ENCODE results near the gene ATXN2.

DNA sequence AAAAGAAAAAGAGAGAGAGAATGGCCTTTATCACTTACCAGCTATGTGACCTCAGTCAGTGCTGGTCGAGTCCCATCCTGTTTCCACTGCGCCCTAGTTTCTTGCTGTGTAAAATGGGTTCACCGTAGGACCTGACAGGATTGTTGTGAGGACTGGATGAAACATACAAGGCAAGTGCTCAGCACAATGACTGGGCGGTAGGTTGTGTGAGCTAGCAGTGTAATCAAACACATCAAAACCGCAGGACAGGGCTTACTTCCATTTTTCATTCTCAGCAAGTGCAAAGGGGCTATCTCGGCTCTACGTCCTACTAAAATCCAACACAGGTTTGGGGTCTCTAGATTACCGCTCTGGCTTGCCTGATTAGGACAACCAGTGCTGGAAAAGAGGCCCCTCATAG, 36.4 kb upstream of the ATXN2 start:
- TF ChIP-seq POLR2A (IDR thresholded peaks at IDR 0.05): no peak
- TF ChIP-seq, protein P1, sequence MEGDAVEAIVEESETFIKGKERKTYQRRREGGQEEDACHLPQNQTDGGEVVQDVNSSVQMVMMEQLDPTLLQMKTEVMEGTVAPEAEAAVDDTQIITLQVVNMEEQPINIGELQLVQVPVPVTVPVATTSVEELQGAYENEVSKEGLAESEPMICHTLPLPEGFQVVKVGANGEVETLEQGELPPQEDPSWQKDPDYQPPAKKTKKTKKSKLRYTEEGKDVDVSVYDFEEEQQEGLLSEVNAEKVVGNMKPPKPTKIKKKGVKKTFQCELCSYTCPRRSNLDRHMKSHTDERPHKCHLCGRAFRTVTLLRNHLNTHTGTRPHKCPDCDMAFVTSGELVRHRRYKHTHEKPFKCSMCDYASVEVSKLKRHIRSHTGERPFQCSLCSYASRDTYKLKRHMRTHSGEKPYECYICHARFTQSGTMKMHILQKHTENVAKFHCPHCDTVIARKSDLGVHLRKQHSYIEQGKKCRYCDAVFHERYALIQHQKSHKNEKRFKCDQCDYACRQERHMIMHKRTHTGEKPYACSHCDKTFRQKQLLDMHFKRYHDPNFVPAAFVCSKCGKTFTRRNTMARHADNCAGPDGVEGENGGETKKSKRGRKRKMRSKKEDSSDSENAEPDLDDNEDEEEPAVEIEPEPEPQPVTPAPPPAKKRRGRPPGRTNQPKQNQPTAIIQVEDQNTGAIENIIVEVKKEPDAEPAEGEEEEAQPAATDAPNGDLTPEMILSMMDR (IDR thresholded peaks at IDR 0.05): no peak
